ENCODE measurements around the gene HOXD10. TPM values are rescaled to one million over a fixed set of nuclear protein-coding genes. Genes with fewer than 3 reads are reported as not detected.

Gene HOXD10
- total and polyA plus RNA-seq, 2 experiments from 2014 or later = not detected

DNA sequence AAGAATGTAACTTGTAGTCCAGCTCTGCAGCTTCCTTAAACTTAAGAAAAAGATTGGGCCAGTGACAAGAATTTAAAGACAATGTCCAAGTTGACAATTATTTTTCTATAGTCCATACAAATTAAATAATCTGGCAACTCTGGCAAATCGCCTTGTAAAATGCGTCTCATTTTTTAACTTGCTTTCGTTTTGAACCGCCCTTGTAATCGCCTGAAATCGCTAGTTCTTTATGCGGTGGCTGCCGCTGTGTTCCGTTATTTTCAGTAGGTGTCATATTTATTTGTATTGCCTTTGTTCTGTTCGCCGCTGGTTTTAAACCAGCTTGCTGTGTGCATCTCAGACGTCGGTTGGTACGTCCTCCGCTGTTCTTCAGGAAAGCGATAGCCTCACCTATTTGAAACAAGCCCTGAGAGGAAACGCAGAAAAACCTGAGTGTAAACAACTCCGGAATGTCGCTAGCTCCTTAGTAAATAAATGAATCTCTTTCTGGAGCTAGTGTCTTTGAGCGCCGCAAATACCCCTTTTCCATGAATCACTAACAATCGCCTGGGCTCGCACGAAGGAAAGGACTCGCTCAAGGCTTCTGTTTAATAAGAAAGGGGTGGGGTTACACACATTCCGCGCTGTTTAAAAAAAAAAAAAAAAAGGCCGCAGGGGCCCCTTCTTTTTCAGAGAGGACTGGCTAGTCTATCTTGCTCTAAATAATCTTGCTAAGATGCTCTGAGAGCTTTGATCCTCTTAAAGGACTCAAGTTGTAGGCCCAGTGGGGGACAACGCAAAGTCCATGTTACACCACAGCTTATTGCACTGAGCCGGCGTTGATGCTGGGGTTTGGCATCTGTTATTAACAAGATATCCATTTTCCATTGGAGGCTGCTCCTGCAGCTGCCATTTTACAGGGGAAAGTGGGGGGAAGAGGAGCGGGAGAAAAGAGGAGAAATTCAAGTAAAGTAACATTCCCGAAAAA is 15.9 kb downstream of the HOXD10 start:
- ATAC-seq (no peak), DNase-seq (ENCODE audit: low spot score) (no peak)
- H3K27me3 ChIP-seq (ENCODE audit: insufficient read depth) = peaks cover 100% of the 10 kb centered on the region
- Mint-ChIP-seq H3K36me3 (ENCODE audit: low read depth) (no peaks in the 10 kb centered on the region; the same call in 2 of the 3 replicates), H3K4me3 (no peak overlapping the region), H3K4me1 (peaks cover 34% of the 10 kb centered on the region), H3K27me3 (ENCODE audit: insufficient read depth, low read depth, poor library complexity) (peaks cover 95% of the 10 kb centered on the region), H3K27ac (no peak overlapping the region), H3K9me3 (peaks cover 5% of the 10 kb centered on the region; the same call in 1 of the 3 replicates)
- no peak overlapping the region for H3K4me3 ChIP-seq
- H3K27ac ChIP-seq (ENCODE audit: low read depth) = no peak overlapping the region
- TF ChIP-seq EZH2 (IDR thresholded peaks at IDR 0.05; ENCODE audit: low read depth, unreplicated experiment) = peak; percentile 94
- TF ChIP-seq ETS1 (IDR thresholded peaks at IDR 0.05) = no peak
- TF ChIP-seq EZH2phosphoT487 (IDR thresholded peaks at IDR 0.05; ENCODE audit: unreplicated experiment) = peak; percentile 63
- no peak for TF ChIP-seq ZNF462 (CRISPR knock-in tag; IDR thresholded peaks at IDR 0.05)
- H3K79me2 ChIP-seq (replicated peaks; ENCODE audit: insufficient read depth) = no peaks in the 10 kb centered on the region
- peaks cover 54% of the 10 kb centered on the region for H4K20me1 ChIP-seq (replicated peaks; ENCODE audit: insufficient read depth)
- no peaks in the 10 kb centered on the region for H3K9me2 ChIP-seq (ENCODE audit: insufficient read depth)
- H3K4me2 ChIP-seq = 0 out of 2 replicates have a peak overlapping the region, but pooled peaks have one; percentile 3
- no peak overlapping the region for H2AFZ ChIP-seq
- H3F3A ChIP-seq (replicated peaks; ENCODE audit: low read depth) = peaks cover 60% of the 10 kb centered on the region
- H3K4me1 ChIP-seq (ENCODE audit: insufficient read depth) = peaks cover 44% of the 10 kb centered on the region
- H3K36me3 ChIP-seq (ENCODE audit: insufficient read depth) = no peaks in the 10 kb centered on the region

Data from GM23338 (cell line).